ENCODE measurements around the gene PSME2. TPM values are rescaled to one million over a fixed set of nuclear protein-coding genes. Genes with fewer than 3 reads are reported as not detected.

Gene PSME2
- total and polyA plus RNA-seq, 2 of the 13 experiments (the other 11 are each of a cell fraction or from before 2014, with no cell fraction given) = 332 to 716 TPM

DNA sequence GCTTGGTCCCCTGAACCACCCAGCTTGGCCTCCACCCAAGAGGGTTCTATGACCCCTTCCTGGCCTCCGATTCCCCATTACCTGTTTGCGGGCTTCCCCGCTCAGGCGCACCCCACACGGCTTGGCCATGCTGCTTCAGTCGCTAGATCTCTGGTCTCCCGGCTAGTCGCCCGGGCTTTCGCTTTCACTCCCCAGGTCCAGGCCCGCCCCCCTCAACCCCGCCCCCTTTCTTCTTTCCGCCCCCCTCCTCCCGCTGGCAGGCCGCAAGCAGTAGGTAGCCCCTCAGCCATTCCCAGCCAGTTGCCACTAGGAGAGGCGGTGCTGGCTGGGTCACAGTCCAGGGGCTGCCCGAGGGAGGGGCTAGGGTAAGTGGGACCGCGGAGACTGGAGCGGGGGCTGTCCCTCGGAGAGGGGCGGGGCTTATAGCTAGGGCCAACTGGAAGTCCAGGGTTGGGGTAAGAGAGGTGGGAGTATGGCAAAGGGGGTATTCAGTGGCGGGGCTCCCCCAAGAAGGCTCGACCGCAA lies at the start of gene PSME2 (continued):
- TF ChIP-seq, protein P1, sequence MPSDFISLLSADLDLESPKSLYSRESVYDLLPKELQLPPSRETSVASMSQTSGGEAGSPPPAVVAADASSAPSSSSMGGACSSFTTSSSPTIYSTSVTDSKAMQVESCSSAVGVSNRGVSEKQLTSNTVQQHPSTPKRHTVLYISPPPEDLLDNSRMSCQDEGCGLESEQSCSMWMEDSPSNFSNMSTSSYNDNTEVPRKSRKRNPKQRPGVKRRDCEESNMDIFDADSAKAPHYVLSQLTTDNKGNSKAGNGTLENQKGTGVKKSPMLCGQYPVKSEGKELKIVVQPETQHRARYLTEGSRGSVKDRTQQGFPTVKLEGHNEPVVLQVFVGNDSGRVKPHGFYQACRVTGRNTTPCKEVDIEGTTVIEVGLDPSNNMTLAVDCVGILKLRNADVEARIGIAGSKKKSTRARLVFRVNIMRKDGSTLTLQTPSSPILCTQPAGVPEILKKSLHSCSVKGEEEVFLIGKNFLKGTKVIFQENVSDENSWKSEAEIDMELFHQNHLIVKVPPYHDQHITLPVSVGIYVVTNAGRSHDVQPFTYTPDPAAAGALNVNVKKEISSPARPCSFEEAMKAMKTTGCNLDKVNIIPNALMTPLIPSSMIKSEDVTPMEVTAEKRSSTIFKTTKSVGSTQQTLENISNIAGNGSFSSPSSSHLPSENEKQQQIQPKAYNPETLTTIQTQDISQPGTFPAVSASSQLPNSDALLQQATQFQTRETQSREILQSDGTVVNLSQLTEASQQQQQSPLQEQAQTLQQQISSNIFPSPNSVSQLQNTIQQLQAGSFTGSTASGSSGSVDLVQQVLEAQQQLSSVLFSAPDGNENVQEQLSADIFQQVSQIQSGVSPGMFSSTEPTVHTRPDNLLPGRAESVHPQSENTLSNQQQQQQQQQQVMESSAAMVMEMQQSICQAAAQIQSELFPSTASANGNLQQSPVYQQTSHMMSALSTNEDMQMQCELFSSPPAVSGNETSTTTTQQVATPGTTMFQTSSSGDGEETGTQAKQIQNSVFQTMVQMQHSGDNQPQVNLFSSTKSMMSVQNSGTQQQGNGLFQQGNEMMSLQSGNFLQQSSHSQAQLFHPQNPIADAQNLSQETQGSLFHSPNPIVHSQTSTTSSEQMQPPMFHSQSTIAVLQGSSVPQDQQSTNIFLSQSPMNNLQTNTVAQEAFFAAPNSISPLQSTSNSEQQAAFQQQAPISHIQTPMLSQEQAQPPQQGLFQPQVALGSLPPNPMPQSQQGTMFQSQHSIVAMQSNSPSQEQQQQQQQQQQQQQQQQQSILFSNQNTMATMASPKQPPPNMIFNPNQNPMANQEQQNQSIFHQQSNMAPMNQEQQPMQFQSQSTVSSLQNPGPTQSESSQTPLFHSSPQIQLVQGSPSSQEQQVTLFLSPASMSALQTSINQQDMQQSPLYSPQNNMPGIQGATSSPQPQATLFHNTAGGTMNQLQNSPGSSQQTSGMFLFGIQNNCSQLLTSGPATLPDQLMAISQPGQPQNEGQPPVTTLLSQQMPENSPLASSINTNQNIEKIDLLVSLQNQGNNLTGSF (CRISPR knock-in tag; IDR thresholded peaks at IDR 0.05) = peak; percentile 86
- TF ChIP-seq, protein P2, sequence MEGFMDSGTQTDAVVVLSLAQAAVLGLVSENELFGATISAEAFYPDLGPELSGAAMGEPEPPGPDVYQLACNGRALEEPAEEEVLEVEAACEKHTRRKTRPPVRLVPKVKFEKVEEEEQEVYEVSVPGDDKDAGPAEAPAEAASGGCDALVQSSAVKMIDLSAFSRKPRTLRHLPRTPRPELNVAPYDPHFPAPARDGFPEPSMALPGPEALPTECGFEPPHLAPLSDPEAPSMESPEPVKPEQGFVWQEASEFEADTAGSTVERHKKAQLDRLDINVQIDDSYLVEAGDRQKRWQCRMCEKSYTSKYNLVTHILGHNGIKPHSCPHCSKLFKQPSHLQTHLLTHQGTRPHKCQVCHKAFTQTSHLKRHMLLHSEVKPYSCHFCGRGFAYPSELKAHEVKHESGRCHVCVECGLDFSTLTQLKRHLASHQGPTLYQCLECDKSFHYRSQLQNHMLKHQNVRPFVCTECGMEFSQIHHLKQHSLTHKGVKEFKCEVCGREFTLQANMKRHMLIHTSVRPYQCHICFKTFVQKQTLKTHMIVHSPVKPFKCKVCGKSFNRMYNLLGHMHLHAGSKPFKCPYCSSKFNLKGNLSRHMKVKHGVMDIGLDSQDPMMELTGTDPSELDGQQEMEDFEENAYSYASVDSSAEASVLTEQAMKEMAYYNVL (CRISPR knock-in tag; IDR thresholded peaks at IDR 0.05; ENCODE audit: borderline replicate concordance) = peak; percentile 90; the same call in 1 of the 2 replicates
- TF ChIP-seq ZNF333 (CRISPR knock-in tag; IDR thresholded peaks at IDR 0.05; ENCODE audit: borderline replicate concordance) (peak; percentile 80; the same call in 1 of the 2 replicates), ZBTB38 (CRISPR knock-in tag; IDR thresholded peaks at IDR 0.05) (peak; percentile 74), CHD2 (IDR thresholded peaks at IDR 0.05; ENCODE audit: low read depth, low read length) (peak; percentile 59), ZNF382 (CRISPR knock-in tag; IDR thresholded peaks at IDR 0.05; ENCODE audit: borderline replicate concordance) (no peak), ZNF337 (CRISPR knock-in tag; IDR thresholded peaks at IDR 0.05; ENCODE audit: borderline replicate concordance, low read depth) (peak; percentile 54; the same call in 1 of the 2 replicates), RAD51 (IDR thresholded peaks at IDR 0.05; ENCODE audit: borderline replicate concordance) (no peak), MIXL1 (CRISPR knock-in tag; IDR thresholded peaks at IDR 0.05) (peak; percentile 11; the same call in 1 of the 2 replicates), GATA4 (IDR thresholded peaks at IDR 0.05; ENCODE audit: borderline replicate concordance, low read depth) (peak; percentile 61; the same call in 1 of the 2 replicates), ARID2 (CRISPR knock-in tag; IDR thresholded peaks at IDR 0.05; ENCODE audit: borderline replicate concordance) (no peak), MED13 (CRISPR knock-in tag; IDR thresholded peaks at IDR 0.05) (peak; percentile 69; the same call in 1 of the 2 replicates), CAMTA2 (CRISPR knock-in tag; IDR thresholded peaks at IDR 0.05; ENCODE audit: borderline replicate concordance) (peak; percentile 10; the same call in 1 of the 2 replicates), FOXA1 (IDR thresholded peaks at IDR 0.05) (no peak), FOXA1 (CRISPR knock-in tag; IDR thresholded peaks at IDR 0.05) (no peak), KMT2A (CRISPR knock-in tag; IDR thresholded peaks at IDR 0.05) (peak; percentile 89), SNAI1 (CRISPR knock-in tag; IDR thresholded peaks at IDR 0.05; ENCODE audit: borderline replicate concordance) (peak; percentile 93), NCOR1 (IDR thresholded peaks at IDR 0.05; ENCODE audit: borderline replicate concordance, low read length) (peak; percentile 82; the same call in 1 of the 2 replicates), FOXJ3 (CRISPR knock-in tag; IDR thresholded peaks at IDR 0.05; ENCODE audit: borderline replicate concordance) (no peak), ZNF264 (CRISPR knock-in tag; IDR thresholded peaks at IDR 0.05) (peak; percentile 87), CBX1 (IDR thresholded peaks at IDR 0.05; ENCODE audit: low read depth) (peak; percentile 77)
- TF ChIP-seq, protein P3, sequence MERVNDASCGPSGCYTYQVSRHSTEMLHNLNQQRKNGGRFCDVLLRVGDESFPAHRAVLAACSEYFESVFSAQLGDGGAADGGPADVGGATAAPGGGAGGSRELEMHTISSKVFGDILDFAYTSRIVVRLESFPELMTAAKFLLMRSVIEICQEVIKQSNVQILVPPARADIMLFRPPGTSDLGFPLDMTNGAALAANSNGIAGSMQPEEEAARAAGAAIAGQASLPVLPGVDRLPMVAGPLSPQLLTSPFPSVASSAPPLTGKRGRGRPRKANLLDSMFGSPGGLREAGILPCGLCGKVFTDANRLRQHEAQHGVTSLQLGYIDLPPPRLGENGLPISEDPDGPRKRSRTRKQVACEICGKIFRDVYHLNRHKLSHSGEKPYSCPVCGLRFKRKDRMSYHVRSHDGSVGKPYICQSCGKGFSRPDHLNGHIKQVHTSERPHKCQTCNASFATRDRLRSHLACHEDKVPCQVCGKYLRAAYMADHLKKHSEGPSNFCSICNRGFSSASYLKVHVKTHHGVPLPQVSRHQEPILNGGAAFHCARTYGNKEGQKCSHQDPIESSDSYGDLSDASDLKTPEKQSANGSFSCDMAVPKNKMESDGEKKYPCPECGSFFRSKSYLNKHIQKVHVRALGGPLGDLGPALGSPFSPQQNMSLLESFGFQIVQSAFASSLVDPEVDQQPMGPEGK (CRISPR knock-in tag; IDR thresholded peaks at IDR 0.05) = peak; percentile 99
